GM12891 (cell line): Measurements from ENCODE around the gene LIFR. TPM values are rescaled to one million over a fixed set of nuclear protein-coding genes. Genes with fewer than 3 reads are reported as not detected.
"Not testable (repeated sequence)": the region's sequence is repeated elsewhere in the genome, so short reads cannot be mapped to it uniquely, and the experiment has no call there.

ENCODE experiments used
- DNase-seq: peaks from one replicate; pipeline ENCODE4 v3.0.0; 2011; ENCODE audit warnings: low spot score; ENCODE audit not compliant: insufficient read length
- FAIRE-seq: peaks from 2 replicates; lab custom pipeline; 2011; peaks lifted over from hg19 to GRCh38; lab: Jason Lieb, UNC
- PAX5 ChIP-seq: IDR thresholded peaks from 2 replicates; pipeline ENCODE4 v1.6.1; 2011; ENCODE audit warnings: low read length, moderate library complexity, mild to moderate bottlenecking; ENCODE audit not compliant: insufficient read depth, severe bottlenecking
- POLR2A ChIP-seq: IDR thresholded peaks from 2 replicates; pipeline ENCODE4 v1.6.1; 2011; ENCODE audit warnings: low read depth, low read length, control low read depth
- POLR2AphosphoS5 ChIP-seq: IDR thresholded peaks from 2 replicates; pipeline ENCODE4 v1.6.1; 2011; ENCODE audit warnings: low read depth, low read length, control low read depth
- POU2F2 ChIP-seq: IDR thresholded peaks from 2 replicates; pipeline ENCODE4 v1.6.1; 2011; ENCODE audit warnings: low read depth, mild to moderate bottlenecking, control low read depth, low read length, moderate library complexity
- SPI1 ChIP-seq: IDR thresholded peaks from 2 replicates; pipeline ENCODE4 v1.6.1; 2011; ENCODE audit warnings: low read depth, low read length, control low read depth
- TAF1 ChIP-seq: IDR thresholded peaks from 2 replicates; pipeline ENCODE4 v1.6.1; 2011; ENCODE audit warnings: low read depth, low read length, control low read depth
- polyA plus RNA-seq: library from polyadenylated mRNA; unstranded; fragments of >200 nt; gene quantifications from one replicate; pipeline ENCODE4 v1.2.1, GENCODE V29; 2012; ENCODE audit warnings: low read depth, missing spikeins, inconsistent platforms; ENCODE audit not compliant: missing spikeins

The LIFR gene
- polyA plus RNA-seq: 0.01 TPM

GRCh38 chr5:38556599-38557307 lies at the start of gene LIFR:
LIFR (minus strand) TSS chr5:38556646; CDS start chr5:38530647, 25,999 bp downstream.
- DNase-seq (peak; percentile 40), FAIRE-seq (no peak)
- TF ChIP-seq POLR2A (no peak), PAX5 (no peak), SPI1 (no peak), POU2F2 (no peak), TAF1 (no peak), POLR2AphosphoS5 (no peak)

GRCh38 chr5:38605610-38606009 lies 49.2 kb upstream of the LIFR start:
- FAIRE-seq: no peak
- no peak for DNase-seq
- TF ChIP-seq POU2F2 (no peak), POLR2AphosphoS5 (no peak), PAX5 (no peak), POLR2A (no peak), SPI1 (no peak), TAF1 (no peak)

GRCh38 chr5:38603691-38604090 lies 47.2 kb upstream of the LIFR start:
- no peak for FAIRE-seq
- TF ChIP-seq POU2F2 (no peak), TAF1 (no peak), SPI1 (no peak), POLR2AphosphoS5 (no peak), PAX5 (no peak), POLR2A (no peak)
- no peak for DNase-seq

- no peak for TF ChIP-seq POLR2AphosphoS5
- TF ChIP-seq SPI1: no peak
- no peak for TF ChIP-seq TAF1
- no peak for TF ChIP-seq POLR2A
- TF ChIP-seq POU2F2: no peak
- no peak for TF ChIP-seq PAX5
- FAIRE-seq (no peak), DNase-seq (no peak)
Measured at GRCh38 chr5:38602641-38603040, 46.2 kb upstream of the LIFR start.

- TF ChIP-seq POU2F2 (no peak), POLR2AphosphoS5 (no peak), TAF1 (no peak), POLR2A (no peak), SPI1 (no peak), PAX5 (no peak)
- no peak for FAIRE-seq
- DNase-seq: no peak
Measured at GRCh38 chr5:38601863-38602298, 45.4 kb upstream of the LIFR start.

- no peak for FAIRE-seq
- no peak for DNase-seq
- no peak for TF ChIP-seq POU2F2
- TF ChIP-seq PAX5: no peak
- TF ChIP-seq TAF1: no peak
- TF ChIP-seq POLR2A: no peak
- TF ChIP-seq SPI1: no peak
- TF ChIP-seq POLR2AphosphoS5: no peak
Measured at GRCh38 chr5:38601133-38601862, 44.9 kb upstream of the LIFR start.

DNA sequence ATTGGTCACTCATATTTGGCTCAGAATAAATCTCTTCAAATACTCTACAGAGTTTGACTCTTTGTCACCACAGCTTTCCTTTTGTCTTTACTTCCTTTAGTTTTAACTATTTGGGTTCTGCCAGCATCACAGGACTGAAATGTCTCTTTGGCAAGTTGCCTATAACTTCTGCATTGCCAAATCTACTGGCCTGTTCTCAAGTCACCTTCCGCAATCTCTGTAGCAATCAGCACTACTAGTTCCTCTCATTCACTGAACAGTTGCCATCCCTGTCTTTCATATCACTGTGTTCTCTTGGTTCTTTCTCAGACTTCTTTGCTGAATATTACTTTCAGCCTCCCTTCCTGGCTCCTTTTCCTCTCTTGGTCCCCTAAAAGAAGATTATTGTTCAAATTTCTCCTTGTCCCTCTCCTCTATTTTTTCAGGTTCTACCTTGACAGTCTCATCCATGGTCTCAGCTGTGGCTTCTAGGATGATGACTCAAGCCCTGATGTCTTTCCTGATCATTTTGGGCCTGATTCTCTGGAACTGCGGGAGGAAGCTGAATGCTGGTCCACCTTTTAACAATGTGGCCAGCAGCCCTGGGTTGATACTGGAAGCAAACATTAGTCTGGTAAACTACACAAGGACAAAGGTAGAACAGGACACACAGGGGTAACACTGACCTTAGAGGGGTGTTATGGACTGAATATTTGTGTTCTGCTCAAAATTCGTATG lies 44.0 kb upstream of the LIFR start:
- no peak for DNase-seq

GRCh38 chr5:38599751-38600150 lies 43.3 kb upstream of the LIFR start:
- not testable (repeated sequence) for FAIRE-seq, DNase-seq

More for the DNA sequence above, 44.0 kb upstream of the LIFR start:
- TF ChIP-seq POLR2A (no peak), SPI1 (no peak), POU2F2 (no peak), TAF1 (no peak), POLR2AphosphoS5 (no peak), PAX5 (no peak)
- FAIRE-seq: no peak

- no peak for FAIRE-seq
- DNase-seq: no peak
Measured at GRCh38 chr5:38598994-38599617, 42.7 kb upstream of the LIFR start.

More at GRCh38 chr5:38598994-38599617, 42.7 kb upstream of the LIFR start:
- TF ChIP-seq TAF1 (no peak), SPI1 (no peak), PAX5 (no peak), POLR2A (no peak), POU2F2 (no peak), POLR2AphosphoS5 (no peak)
